ENCODE data around the gene ACOX3. TPM values are rescaled to one million over a fixed set of nuclear protein-coding genes. Genes with fewer than 3 reads are reported as not detected.
"Not testable (repeated sequence)": the region's sequence is repeated elsewhere in the genome, so short reads cannot be mapped to it uniquely, and the experiment has no call there.

The ACOX3 gene
- total RNA-seq, 4 donors from 2014 or later = 42.3 to 86.2 (median 50.3) TPM

GRCh38 chr4:8387194-8387593 lies 53.3 kb downstream of the ACOX3 start:
- Histone ChIP-seq H3K36me3 (peaks cover 17 to 100% (median 21%) of the 10 kb centered on the region in 3 donors), H3K27me3 (no peaks in the 10 kb centered on the region), H3K27ac (no peak overlapping the region), H3K4me3 (no peak overlapping the region), H3K9me3 (no peaks in the 10 kb centered on the region), H3K4me1 (peaks cover 0 to 14% (median 7%) of the 10 kb centered on the region in 3 donors)
- intact Hi-C loops (cut with DNase I) = no loop called here
- DNase-seq = no peak
- WGBS, 2 donors = 98 to 100% methylated on average over 1 to 8 of the region's 22 CpGs
- TF ChIP-seq CTCF (IDR thresholded peaks at IDR 0.05) (no peak), POLR2A (IDR thresholded peaks at IDR 0.05) (no peak)

GRCh38 chr4:8386731-8387130 lies 53.8 kb downstream of the ACOX3 start:
- no peak for DNase-seq
- Histone ChIP-seq H3K4me3 (no peak overlapping the region), H3K27me3 (no peaks in the 10 kb centered on the region), H3K9me3 (no peaks in the 10 kb centered on the region), H3K4me1 (peaks cover 0 to 12% (median 4%) of the 10 kb centered on the region in 3 donors), H3K36me3 (peaks cover 17 to 100% (median 21%) of the 10 kb centered on the region in 3 donors), H3K27ac (no peak overlapping the region)
- intact Hi-C loops (cut with DNase I) = no loop called here
- TF ChIP-seq POLR2A (IDR thresholded peaks at IDR 0.05) (no peak), CTCF (IDR thresholded peaks at IDR 0.05) (no peak)
- 96 to 98% methylated on average over 15 to 20 of the region's 24 CpGs for WGBS, 2 donors

- WGBS, 2 donors = 87 to 94% methylated on average over 7 to 13 of the region's 13 CpGs
- intact Hi-C loops (cut with DNase I); H3K4me1 ChIP-seq; H3K9me3 ChIP-seq; H3K27ac ChIP-seq; DNase-seq; H3K4me3 ChIP-seq; H3K27me3 ChIP-seq: not testable (repeated sequence)
- peaks cover 17 to 100% (median 21%) of the 10 kb centered on the region in 3 donors for H3K36me3 ChIP-seq
Observed at GRCh38 chr4:8386131-8386530, 54.4 kb downstream of the ACOX3 start.

GRCh38 chr4:8385611-8386010 lies 54.9 kb downstream of the ACOX3 start:
- peaks cover 0 to 5% (median 0%) of the 10 kb centered on the region in 3 donors for H3K4me1 ChIP-seq
- peaks cover 17 to 100% (median 21%) of the 10 kb centered on the region in 3 donors for H3K36me3 ChIP-seq
- 84% methylated on average over 7 of the region's 11 CpGs; no CpG with 5 or more reads in 1 of the 2 donors for WGBS, 2 donors
- H3K9me3 ChIP-seq = no peaks in the 10 kb centered on the region
- no peak for TF ChIP-seq POLR2A (IDR thresholded peaks at IDR 0.05)
- no peak for TF ChIP-seq CTCF (IDR thresholded peaks at IDR 0.05)
- no peak overlapping the region for H3K27ac ChIP-seq
- no peak for DNase-seq
- no peaks in the 10 kb centered on the region for H3K27me3 ChIP-seq
- intact Hi-C loops (cut with DNase I) = no loop called here
- H3K4me3 ChIP-seq = no peak overlapping the region

- Histone ChIP-seq H3K4me1 (peaks cover 0 to 5% (median 0%) of the 10 kb centered on the region in 3 donors), H3K27me3 (no peaks in the 10 kb centered on the region), H3K27ac (no peak overlapping the region), H3K36me3 (peaks cover 17 to 100% (median 21%) of the 10 kb centered on the region in 3 donors), H3K4me3 (no peak overlapping the region), H3K9me3 (no peaks in the 10 kb centered on the region)
- TF ChIP-seq CTCF (IDR thresholded peaks at IDR 0.05) (no peak), POLR2A (IDR thresholded peaks at IDR 0.05) (no peak)
- intact Hi-C loops (cut with DNase I) = no loop called here
- WGBS, 2 donors = 70 to 77% methylated on average over 9 of the region's 9 CpGs
- DNase-seq = no peak
Observed at GRCh38 chr4:8385106-8385505, 55.4 kb downstream of the ACOX3 start.
